Measurements from ENCODE around the gene XPO5. TPM values are rescaled to one million over a fixed set of nuclear protein-coding genes. Genes with fewer than 3 reads are reported as not detected.

The XPO5 gene
- total RNA-seq, 1 donor from 2014 or later = 35.0 TPM

DNA sequence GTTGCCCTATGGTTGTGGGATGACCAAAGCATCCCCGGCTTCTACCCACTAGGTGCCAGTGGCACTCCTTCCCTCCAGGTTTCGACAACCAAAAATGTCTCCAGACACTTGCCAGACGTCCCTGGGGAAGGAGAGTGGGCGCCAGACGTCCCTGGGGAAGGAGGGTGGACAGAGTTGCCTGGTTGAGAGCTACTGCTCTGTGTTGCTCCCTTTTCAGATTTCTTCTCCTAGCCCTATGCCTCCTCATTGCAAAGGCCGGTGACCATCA is 78.8 kb downstream of the XPO5 start:
- TF ChIP-seq, protein P1, sequence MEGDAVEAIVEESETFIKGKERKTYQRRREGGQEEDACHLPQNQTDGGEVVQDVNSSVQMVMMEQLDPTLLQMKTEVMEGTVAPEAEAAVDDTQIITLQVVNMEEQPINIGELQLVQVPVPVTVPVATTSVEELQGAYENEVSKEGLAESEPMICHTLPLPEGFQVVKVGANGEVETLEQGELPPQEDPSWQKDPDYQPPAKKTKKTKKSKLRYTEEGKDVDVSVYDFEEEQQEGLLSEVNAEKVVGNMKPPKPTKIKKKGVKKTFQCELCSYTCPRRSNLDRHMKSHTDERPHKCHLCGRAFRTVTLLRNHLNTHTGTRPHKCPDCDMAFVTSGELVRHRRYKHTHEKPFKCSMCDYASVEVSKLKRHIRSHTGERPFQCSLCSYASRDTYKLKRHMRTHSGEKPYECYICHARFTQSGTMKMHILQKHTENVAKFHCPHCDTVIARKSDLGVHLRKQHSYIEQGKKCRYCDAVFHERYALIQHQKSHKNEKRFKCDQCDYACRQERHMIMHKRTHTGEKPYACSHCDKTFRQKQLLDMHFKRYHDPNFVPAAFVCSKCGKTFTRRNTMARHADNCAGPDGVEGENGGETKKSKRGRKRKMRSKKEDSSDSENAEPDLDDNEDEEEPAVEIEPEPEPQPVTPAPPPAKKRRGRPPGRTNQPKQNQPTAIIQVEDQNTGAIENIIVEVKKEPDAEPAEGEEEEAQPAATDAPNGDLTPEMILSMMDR (IDR thresholded peaks at IDR 0.05) = no peak
- no peak for DNase-seq (ENCODE audit: extremely low spot score, unreplicated experiment)
- Mint-ChIP-seq H3K9me3 (ENCODE audit: unreplicated experiment) (no peaks in the 10 kb centered on the region), H3K27me3 (ENCODE audit: unreplicated experiment) (no peaks in the 10 kb centered on the region), H3K27ac (ENCODE audit: unreplicated experiment) (peak overlapping the region; percentile 67), H3K4me3 (ENCODE audit: unreplicated experiment) (no peak overlapping the region), H3K4me1 (ENCODE audit: unreplicated experiment) (peaks cover 47% of the 10 kb centered on the region), H3K36me3 (ENCODE audit: unreplicated experiment) (peaks cover 22% of the 10 kb centered on the region)

DNA sequence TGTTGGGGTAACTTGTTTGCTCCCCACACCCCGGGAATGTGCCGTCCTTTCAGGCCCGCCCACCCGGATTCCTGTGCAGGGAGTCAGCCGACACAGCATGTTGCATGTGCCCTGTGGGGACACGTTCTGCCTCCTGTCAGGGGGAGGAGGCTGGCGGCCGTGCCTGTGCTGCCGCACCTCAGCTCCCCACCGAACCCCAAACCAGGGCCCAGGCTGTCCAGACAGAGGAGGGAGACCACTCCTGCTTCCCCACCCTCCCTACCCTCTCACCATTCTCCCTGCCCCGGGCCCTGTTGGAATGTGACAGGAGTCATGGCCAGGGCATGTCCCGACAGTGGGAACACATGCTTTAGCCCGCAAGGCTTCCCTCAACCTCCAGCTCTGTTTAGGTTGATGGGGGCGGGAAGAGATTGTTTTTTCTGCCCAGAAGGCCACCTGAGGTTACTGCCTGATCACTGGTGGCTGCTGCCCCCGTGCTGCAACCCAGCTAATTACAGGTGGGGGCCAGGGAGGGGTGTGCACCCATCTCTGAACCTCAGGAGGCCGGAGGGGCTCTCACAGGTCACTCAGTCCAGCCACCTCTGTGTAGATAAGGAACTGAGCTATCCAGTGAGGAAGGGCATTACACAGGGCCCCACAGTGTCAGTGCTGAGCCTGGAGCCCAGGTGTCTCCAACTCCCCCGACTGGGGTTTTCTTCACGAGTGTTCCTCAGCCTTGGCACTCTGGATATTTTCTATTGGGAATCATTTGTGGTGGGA is 79.3 kb downstream of the XPO5 start:
- Mint-ChIP-seq H3K4me3 (ENCODE audit: unreplicated experiment) (no peak overlapping the region), H3K36me3 (ENCODE audit: unreplicated experiment) (peaks cover 22% of the 10 kb centered on the region), H3K4me1 (ENCODE audit: unreplicated experiment) (peaks cover 52% of the 10 kb centered on the region), H3K9me3 (ENCODE audit: unreplicated experiment) (no peaks in the 10 kb centered on the region), H3K27ac (ENCODE audit: unreplicated experiment) (peak overlapping the region; percentile 67), H3K27me3 (ENCODE audit: unreplicated experiment) (no peaks in the 10 kb centered on the region)
- DNase-seq (ENCODE audit: extremely low spot score, unreplicated experiment) = no peak
- TF ChIP-seq, protein P1 (IDR thresholded peaks at IDR 0.05) = peak; percentile 64

DNA sequence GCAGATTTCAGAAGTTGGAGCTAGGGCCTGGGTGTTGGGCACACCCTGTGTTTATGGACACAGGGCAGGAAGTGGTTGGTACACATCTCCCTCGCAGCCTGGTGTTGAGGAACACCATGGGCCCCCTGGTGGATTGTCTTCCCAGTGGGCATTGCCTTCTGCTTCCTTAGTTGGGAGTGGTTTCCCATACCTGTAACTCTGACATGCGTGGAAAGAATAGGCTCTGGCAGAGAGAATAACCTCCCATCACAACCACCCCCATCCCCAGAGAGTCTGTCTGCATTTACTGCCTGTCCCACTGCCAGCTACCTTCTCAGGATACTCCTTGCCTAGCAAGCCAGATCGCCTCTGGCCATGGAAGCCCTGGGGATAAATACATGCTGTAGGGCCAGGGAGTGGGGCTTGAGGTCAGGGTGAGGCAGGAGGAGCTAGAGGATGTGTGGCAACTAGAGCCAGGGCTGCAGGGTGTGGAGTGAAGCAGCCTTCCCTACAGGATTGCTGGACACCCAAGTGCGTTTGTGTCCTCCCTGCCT is 80.4 kb downstream of the XPO5 start:
- H3K27ac Mint-ChIP-seq (ENCODE audit: unreplicated experiment) = no peak overlapping the region
- no peaks in the 10 kb centered on the region for H3K27me3 Mint-ChIP-seq (ENCODE audit: unreplicated experiment)
- no peak overlapping the region for H3K4me3 Mint-ChIP-seq (ENCODE audit: unreplicated experiment)
- H3K9me3 Mint-ChIP-seq (ENCODE audit: unreplicated experiment) = no peaks in the 10 kb centered on the region
- H3K36me3 Mint-ChIP-seq (ENCODE audit: unreplicated experiment) = peaks cover 15% of the 10 kb centered on the region
- TF ChIP-seq, protein P1 (IDR thresholded peaks at IDR 0.05) = peak; percentile 35
- H3K4me1 Mint-ChIP-seq (ENCODE audit: unreplicated experiment) = peaks cover 52% of the 10 kb centered on the region
- no peak for DNase-seq (ENCODE audit: extremely low spot score, unreplicated experiment)

DNA sequence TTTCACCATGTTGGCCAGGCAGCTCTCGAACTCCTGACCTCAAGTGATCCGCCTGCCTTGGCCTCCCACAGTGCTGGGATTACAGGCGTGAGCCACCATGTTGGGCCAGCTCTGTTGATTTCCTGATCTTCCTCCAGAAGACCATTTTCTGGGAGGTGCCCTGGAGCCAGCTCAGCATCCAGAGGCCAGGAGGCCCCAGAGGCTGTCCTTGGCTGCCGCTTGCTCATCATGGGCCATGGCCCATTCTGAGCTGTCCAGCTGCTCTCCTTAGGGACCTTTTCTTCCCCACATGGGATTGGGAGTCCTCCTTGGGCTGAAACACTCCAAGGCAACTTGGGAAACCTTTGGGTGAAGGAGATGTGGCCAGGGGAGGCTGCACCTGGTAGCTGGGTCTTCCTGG is 81.1 kb downstream of the XPO5 start:
- Mint-ChIP-seq H3K36me3 (ENCODE audit: unreplicated experiment) (peaks cover 12% of the 10 kb centered on the region), H3K27me3 (ENCODE audit: unreplicated experiment) (no peaks in the 10 kb centered on the region), H3K9me3 (ENCODE audit: unreplicated experiment) (no peaks in the 10 kb centered on the region), H3K4me3 (ENCODE audit: unreplicated experiment) (no peak overlapping the region), H3K27ac (ENCODE audit: unreplicated experiment) (no peak overlapping the region), H3K4me1 (ENCODE audit: unreplicated experiment) (peaks cover 58% of the 10 kb centered on the region)
- TF ChIP-seq, protein P1 (IDR thresholded peaks at IDR 0.05) = no peak
- DNase-seq (ENCODE audit: extremely low spot score, unreplicated experiment) = no peak

DNA sequence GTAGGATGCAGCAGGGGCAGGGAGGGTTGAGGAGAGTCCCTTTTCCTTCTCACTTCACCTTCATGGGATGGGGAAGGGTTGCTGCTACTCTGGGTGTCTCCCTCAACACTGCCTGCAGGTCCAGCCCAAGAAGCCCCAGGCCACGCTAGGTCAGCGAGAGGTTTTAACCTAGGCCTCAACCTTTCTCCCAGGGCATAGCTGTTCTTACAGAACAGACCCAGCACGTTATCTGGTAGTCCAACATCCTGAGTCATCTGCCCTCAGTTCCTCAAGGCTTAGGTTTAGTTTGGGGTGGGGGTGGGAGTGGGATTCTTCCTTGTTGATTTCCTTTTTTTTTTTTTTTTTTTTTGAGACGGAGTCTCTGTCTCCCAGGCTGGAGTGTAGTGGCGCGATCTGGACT is 81.5 kb downstream of the XPO5 start:
- TF ChIP-seq, protein P1 (IDR thresholded peaks at IDR 0.05) = no peak
- Mint-ChIP-seq H3K27me3 (ENCODE audit: unreplicated experiment) (no peaks in the 10 kb centered on the region), H3K4me1 (ENCODE audit: unreplicated experiment) (peaks cover 63% of the 10 kb centered on the region), H3K27ac (ENCODE audit: unreplicated experiment) (no peak overlapping the region), H3K9me3 (ENCODE audit: unreplicated experiment) (no peaks in the 10 kb centered on the region), H3K36me3 (ENCODE audit: unreplicated experiment) (peaks cover 9% of the 10 kb centered on the region), H3K4me3 (ENCODE audit: unreplicated experiment) (no peak overlapping the region)
- no peak for DNase-seq (ENCODE audit: extremely low spot score, unreplicated experiment)
